Measurements from ENCODE around the gene RPTOR. TPM values are rescaled to one million over a fixed set of nuclear protein-coding genes. Genes with fewer than 3 reads are reported as not detected.

Gene RPTOR
- total RNA-seq, 1 experiment from 2014 or later, result 66.7 TPM

- peaks cover 9% of the 10 kb centered on the region for H3K4me1 Mint-ChIP-seq (ENCODE audit: low read depth, unreplicated experiment)
- Histone ChIP-seq H3K36me3 (ENCODE audit: control insufficient read depth, insufficient read depth, low read length) (no peaks in the 10 kb centered on the region), H3K4me1 (peaks cover 2% of the 10 kb centered on the region), H3K27me3 (replicated peaks; ENCODE audit: control insufficient read depth, insufficient read depth, low read length) (no peaks in the 10 kb centered on the region), H3K9me3 (no peaks in the 10 kb centered on the region), H3K4me3 (ENCODE audit: low read depth, low read length) (no peak overlapping the region)
- POLR2A ChIA-PET, result no interaction called here
- H3K9me3 Mint-ChIP-seq (ENCODE audit: unreplicated experiment), result no peaks in the 10 kb centered on the region
- H3K4me3 Mint-ChIP-seq (ENCODE audit: unreplicated experiment), result no peak overlapping the region
- no peaks in the 10 kb centered on the region for H3K36me3 Mint-ChIP-seq (ENCODE audit: insufficient read depth, unreplicated experiment)
- no peak for TF ChIP-seq CTCF (IDR thresholded peaks at IDR 0.05; ENCODE audit: insufficient read depth in 1 of 2, low read depth in 1 of 2, low read length in 1 of 2, severe bottlenecking in 1 of 2, unreplicated experiment in 1 of 2)
- intact Hi-C loops (cut with micrococcal nuclease; ENCODE audit: unreplicated experiment), result no loop called here
- DNase-seq, result no peak
- BruUV-seq (replicated peaks), result no TSS peak
- H3K27me3 Mint-ChIP-seq (ENCODE audit: insufficient read depth, unreplicated experiment), result no peaks in the 10 kb centered on the region
- CTCF ChIA-PET, result no interaction called here
- H3K27ac Mint-ChIP-seq (ENCODE audit: unreplicated experiment), result no peak overlapping the region
Measured at GRCh38 chr17:80612997-80613731, 68.5 kb downstream of the RPTOR start.

GRCh38 chr17:80613732-80614071 lies 69.1 kb downstream of the RPTOR start:
- no peak for DNase-seq
- ChIA-PET POLR2A (no interaction called here), CTCF (no interaction called here)
- no peak overlapping the region for H3K27ac Mint-ChIP-seq (ENCODE audit: unreplicated experiment)
- no peaks in the 10 kb centered on the region for H3K36me3 Mint-ChIP-seq (ENCODE audit: insufficient read depth, unreplicated experiment)
- no TSS peak for BruUV-seq (replicated peaks)
- peaks cover 8% of the 10 kb centered on the region for H3K4me1 ChIP-seq
- H3K27me3 ChIP-seq (replicated peaks; ENCODE audit: control insufficient read depth, insufficient read depth, low read length), result no peaks in the 10 kb centered on the region
- no peak overlapping the region for H3K4me3 ChIP-seq (ENCODE audit: low read depth, low read length)
- no peak overlapping the region for H3K4me3 Mint-ChIP-seq (ENCODE audit: unreplicated experiment)
- intact Hi-C loops (cut with micrococcal nuclease; ENCODE audit: unreplicated experiment), result no loop called here
- H3K9me3 Mint-ChIP-seq (ENCODE audit: unreplicated experiment), result no peaks in the 10 kb centered on the region
- peaks cover 11% of the 10 kb centered on the region for H3K4me1 Mint-ChIP-seq (ENCODE audit: low read depth, unreplicated experiment)
- no peaks in the 10 kb centered on the region for H3K9me3 ChIP-seq
- no peak for TF ChIP-seq CTCF (IDR thresholded peaks at IDR 0.05; ENCODE audit: insufficient read depth in 1 of 2, low read depth in 1 of 2, low read length in 1 of 2, severe bottlenecking in 1 of 2, unreplicated experiment in 1 of 2)
- H3K36me3 ChIP-seq (ENCODE audit: control insufficient read depth, insufficient read depth, low read length), result no peaks in the 10 kb centered on the region
- H3K27me3 Mint-ChIP-seq (ENCODE audit: insufficient read depth, unreplicated experiment), result no peaks in the 10 kb centered on the region

- CTCF ChIA-PET, result no interaction called here
- no peak overlapping the region for H3K27ac Mint-ChIP-seq (ENCODE audit: unreplicated experiment)
Measured at GRCh38 chr17:80614332-80615047, 69.9 kb downstream of the RPTOR start.

More at GRCh38 chr17:80614332-80615047, 69.9 kb downstream of the RPTOR start:
- no peak overlapping the region for H3K4me3 Mint-ChIP-seq (ENCODE audit: unreplicated experiment)
- H3K9me3 Mint-ChIP-seq (ENCODE audit: unreplicated experiment), result no peaks in the 10 kb centered on the region
- Histone ChIP-seq H3K9me3 (no peaks in the 10 kb centered on the region), H3K4me1 (peaks cover 16% of the 10 kb centered on the region), H3K27me3 (replicated peaks; ENCODE audit: control insufficient read depth, insufficient read depth, low read length) (no peaks in the 10 kb centered on the region), H3K36me3 (ENCODE audit: control insufficient read depth, insufficient read depth, low read length) (no peaks in the 10 kb centered on the region), H3K4me3 (ENCODE audit: low read depth, low read length) (no peak overlapping the region)
- no peaks in the 10 kb centered on the region for H3K27me3 Mint-ChIP-seq (ENCODE audit: insufficient read depth, unreplicated experiment)
- POLR2A ChIA-PET, result no interaction called here
- BruUV-seq (replicated peaks), result no TSS peak
- no peak for DNase-seq
- TF ChIP-seq CTCF (IDR thresholded peaks at IDR 0.05; ENCODE audit: insufficient read depth in 1 of 2, low read depth in 1 of 2, low read length in 1 of 2, severe bottlenecking in 1 of 2, unreplicated experiment in 1 of 2), result no peak
- intact Hi-C loops (cut with micrococcal nuclease; ENCODE audit: unreplicated experiment), result no loop called here
- peaks cover 18% of the 10 kb centered on the region for H3K4me1 Mint-ChIP-seq (ENCODE audit: low read depth, unreplicated experiment)
- peaks cover 2% of the 10 kb centered on the region for H3K36me3 Mint-ChIP-seq (ENCODE audit: insufficient read depth, unreplicated experiment)
